Activated CD8-positive, alpha-beta T cell treated with anti-CD3 and anti-CD28 coated beads for 36 hours (primary cell): Measurements from ENCODE around the gene PDE3B. TPM values are rescaled to one million over a fixed set of nuclear protein-coding genes. Genes with fewer than 3 reads are reported as not detected.
"Not testable (repeated sequence)": the region's sequence is repeated elsewhere in the genome, so short reads cannot be mapped to it uniquely, and the experiment has no call there.

Experiments used
- ATAC-seq: fragments of 200-7000 bp; cut with Tn5 transposase; one replicate; pipeline ENCODE4 v1.10.0; 2021; ENCODE audit warnings: mild to moderate bottlenecking, moderate library complexity
- CTCF ChIA-PET: fragments of 350-600 bp; sonication (Branson Sonifier 250); formaldehyde crosslinking; loops from one replicate; lab custom pipeline; 2021; ENCODE audit warnings: antibody characterized with exemption; lab: Charles Lee
- POLR2A ChIA-PET: fragments of 350-600 bp; sonication (Branson Sonifier 250); formaldehyde crosslinking; loops from one replicate; lab custom pipeline; 2021; ENCODE audit warnings: antibody characterized with exemption; lab: Charles Lee
- DNase-seq: peaks from one replicate; pipeline ENCODE4 v3.0.0-alpha.2; 2020
- H3K27ac Mint-ChIP-seq: one replicate; pipeline ENCODE4 v1.8.0; 2021; ENCODE audit warnings: mild to moderate bottlenecking, mixed read lengths
- H3K27me3 Mint-ChIP-seq: one replicate; pipeline ENCODE4 v1.8.0; 2021; ENCODE audit warnings: mixed read lengths
- H3K36me3 Mint-ChIP-seq: one replicate; pipeline ENCODE4 v1.8.0; 2021; ENCODE audit warnings: low read depth, mixed read lengths
- H3K4me1 Mint-ChIP-seq: one replicate; pipeline ENCODE4 v1.8.0; 2021; ENCODE audit warnings: low read depth, mixed read lengths
- H3K4me3 Mint-ChIP-seq: one replicate; pipeline ENCODE4 v1.8.0; 2021; ENCODE audit warnings: mild to moderate bottlenecking, moderate library complexity, mixed read lengths
- H3K9me3 Mint-ChIP-seq: one replicate; pipeline ENCODE4 v1.8.0; 2021; ENCODE audit warnings: mixed read lengths
- intact Hi-C: fragments of 100-400 bp; cut with micrococcal nuclease; formaldehyde crosslinking; loops from one replicate; pipeline ENCODE4 v1.10.0; 2022
- total RNA-seq, 2 experiments: library from RNA; stranded (reverse); gene quantifications; one replicate each; pipeline ENCODE4 v1.2.3, GENCODE V29; 2021
- TF ChIP-seq, protein P1 (sequence below): fragments of 200-600 bp; IDR thresholded peaks from one replicate; pipeline ENCODE4 v1.8.0; 2022; ENCODE audit warnings: antibody characterized with exemption, mild to moderate bottlenecking

PDE3B gene
- total RNA-seq, 2 experiments from 2014 or later, result 42.3 to 43.1 TPM

DNA sequence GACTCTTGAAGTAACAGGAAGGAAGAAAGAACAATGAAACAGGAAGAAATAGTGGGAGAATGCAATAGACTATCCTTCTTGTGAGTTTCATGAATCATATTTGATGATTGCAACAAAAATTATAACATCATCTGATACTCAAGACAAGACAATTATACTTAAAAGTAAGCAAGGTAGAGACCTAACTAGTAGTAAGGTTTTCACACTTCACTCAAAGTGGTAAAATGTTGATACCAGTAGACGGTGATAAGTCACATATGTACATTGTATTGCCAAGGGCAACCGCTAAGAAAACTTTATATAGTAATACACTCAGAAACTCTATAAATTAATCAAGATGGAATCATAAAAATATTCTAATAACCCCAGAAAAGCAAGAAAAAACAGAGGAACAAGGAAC lies 140.6 kb downstream of the PDE3B start:
- H3K4me3 Mint-ChIP-seq, result no peak overlapping the region
- H3K27me3 Mint-ChIP-seq, result no peaks in the 10 kb centered on the region
- H3K27ac Mint-ChIP-seq, result peak overlapping the region; percentile 81
- ChIA-PET POLR2A (no interaction called here), CTCF (no interaction called here)
- intact Hi-C loops, result no loop called here
- DNase-seq (no peak), ATAC-seq (peak; percentile 74)
- TF ChIP-seq, protein P1, sequence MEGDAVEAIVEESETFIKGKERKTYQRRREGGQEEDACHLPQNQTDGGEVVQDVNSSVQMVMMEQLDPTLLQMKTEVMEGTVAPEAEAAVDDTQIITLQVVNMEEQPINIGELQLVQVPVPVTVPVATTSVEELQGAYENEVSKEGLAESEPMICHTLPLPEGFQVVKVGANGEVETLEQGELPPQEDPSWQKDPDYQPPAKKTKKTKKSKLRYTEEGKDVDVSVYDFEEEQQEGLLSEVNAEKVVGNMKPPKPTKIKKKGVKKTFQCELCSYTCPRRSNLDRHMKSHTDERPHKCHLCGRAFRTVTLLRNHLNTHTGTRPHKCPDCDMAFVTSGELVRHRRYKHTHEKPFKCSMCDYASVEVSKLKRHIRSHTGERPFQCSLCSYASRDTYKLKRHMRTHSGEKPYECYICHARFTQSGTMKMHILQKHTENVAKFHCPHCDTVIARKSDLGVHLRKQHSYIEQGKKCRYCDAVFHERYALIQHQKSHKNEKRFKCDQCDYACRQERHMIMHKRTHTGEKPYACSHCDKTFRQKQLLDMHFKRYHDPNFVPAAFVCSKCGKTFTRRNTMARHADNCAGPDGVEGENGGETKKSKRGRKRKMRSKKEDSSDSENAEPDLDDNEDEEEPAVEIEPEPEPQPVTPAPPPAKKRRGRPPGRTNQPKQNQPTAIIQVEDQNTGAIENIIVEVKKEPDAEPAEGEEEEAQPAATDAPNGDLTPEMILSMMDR, result no peak
- peaks cover 56% of the 10 kb centered on the region for H3K36me3 Mint-ChIP-seq
- H3K9me3 Mint-ChIP-seq, result peaks cover 38% of the 10 kb centered on the region
- H3K4me1 Mint-ChIP-seq, result peaks cover 59% of the 10 kb centered on the region

GRCh38 chr11:14789879-14790484 lies 146.4 kb downstream of the PDE3B start:
- Mint-ChIP-seq H3K4me1 (peaks cover 37% of the 10 kb centered on the region), H3K36me3 (peaks cover 21% of the 10 kb centered on the region), H3K9me3 (no peaks in the 10 kb centered on the region), H3K27me3 (no peaks in the 10 kb centered on the region), H3K27ac (no peak overlapping the region), H3K4me3 (no peak overlapping the region)
- TF ChIP-seq, protein P1, result peak; percentile 66
- CTCF ChIA-PET, result interaction anchor here (0.7 to 5.0 kb wide), 12 partner anchors 8 to 284 kb away, joined by 3 to 214 read pairs (median 8); partner anchors contain the start of genes CALCB and CYP2R1
- POLR2A ChIA-PET, result interaction anchor here (1.2 kb wide), 1 partner anchor 118 kb away, joined by 4 read pairs; no protein-coding TSS in a partner anchor
- DNase-seq, result no peak
- ATAC-seq, result peak; percentile 47
- intact Hi-C loops, result loop anchor here (2.0 kb wide), 1 partner anchor 115 kb away; no protein-coding TSS in a partner anchor

DNA sequence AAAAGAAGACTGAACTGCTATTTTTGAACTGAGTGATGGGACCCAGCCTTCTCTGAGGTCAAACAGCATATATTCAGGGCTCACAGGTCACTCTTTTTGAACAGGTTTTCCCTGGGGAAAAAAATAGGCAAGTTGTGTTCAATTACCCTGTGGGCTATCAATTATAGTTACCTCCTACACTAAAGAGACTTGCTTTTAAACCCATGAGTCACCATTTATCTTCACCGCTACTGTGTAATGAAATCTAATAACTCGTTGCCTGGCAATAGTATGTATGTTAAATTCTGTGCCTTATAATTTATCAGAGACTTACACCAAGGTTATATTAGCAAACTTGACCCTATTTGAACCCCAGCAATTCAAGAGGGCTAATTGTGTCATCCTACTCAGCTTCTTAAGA lies 149.9 kb downstream of the PDE3B start:
- Mint-ChIP-seq H3K9me3 (peaks cover 5% of the 10 kb centered on the region), H3K27ac (no peak overlapping the region), H3K4me1 (peaks cover 51% of the 10 kb centered on the region), H3K27me3 (no peaks in the 10 kb centered on the region), H3K36me3 (peaks cover 51% of the 10 kb centered on the region), H3K4me3 (no peak overlapping the region)
- ChIA-PET POLR2A (interaction anchor here (0.6 kb wide), 1 partner anchor 132 kb away, joined by 4 read pairs; no protein-coding TSS in a partner anchor), CTCF (interaction anchor here (2.8 kb wide), 1 partner anchor 114 kb away, joined by 22 read pairs; no protein-coding TSS in a partner anchor)
- intact Hi-C loops, result no loop called here
- DNase-seq (no peak), ATAC-seq (no peak)
- TF ChIP-seq, protein P1, result no peak

DNA sequence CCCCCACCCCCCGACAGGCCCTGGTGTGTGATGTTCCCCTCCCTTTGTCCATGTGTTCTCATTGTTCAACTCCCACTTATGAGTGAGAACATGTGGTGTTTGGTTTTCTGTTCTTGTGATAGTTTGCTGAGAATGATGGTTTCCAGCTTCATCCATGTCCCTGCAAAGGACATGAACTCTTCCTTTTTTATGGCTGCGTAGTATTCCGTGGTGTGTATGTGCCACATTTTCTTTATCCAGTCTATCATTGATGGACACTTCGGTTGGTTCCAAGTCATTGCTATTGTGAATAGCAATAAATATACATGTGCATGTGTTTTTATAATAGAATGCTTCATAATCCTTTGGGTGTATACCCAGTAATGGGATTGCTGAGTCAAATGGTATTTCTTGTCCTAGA lies 152.4 kb downstream of the PDE3B start:
- H3K9me3 Mint-ChIP-seq, H3K27me3 Mint-ChIP-seq, ATAC-seq, H3K4me3 Mint-ChIP-seq, intact Hi-C loops, DNase-seq, H3K27ac Mint-ChIP-seq: not testable (repeated sequence)
- peaks cover 62% of the 10 kb centered on the region for H3K4me1 Mint-ChIP-seq
- ChIA-PET POLR2A (interaction anchor here (1.3 kb wide), 1 partner anchor 25 kb away, joined by 3 read pairs; no protein-coding TSS in a partner anchor), CTCF (interaction anchor here (1.1 to 2.8 kb wide), 3 partner anchors 16 to 112 kb away, joined by 3 to 22 read pairs (median 11); no protein-coding TSS in a partner anchor)
- H3K36me3 Mint-ChIP-seq, result peaks cover 68% of the 10 kb centered on the region

GRCh38 chr11:14803846-14804245 lies 160.2 kb downstream of the PDE3B start:
- TF ChIP-seq, protein P1, result no peak
- ATAC-seq (peak; percentile 71), DNase-seq (no peak)
- H3K36me3 Mint-ChIP-seq, result peaks cover 68% of the 10 kb centered on the region
- peaks cover 14% of the 10 kb centered on the region for H3K9me3 Mint-ChIP-seq
- peaks cover 34% of the 10 kb centered on the region for H3K4me1 Mint-ChIP-seq
- H3K27me3 Mint-ChIP-seq, result no peaks in the 10 kb centered on the region
- POLR2A ChIA-PET, result no interaction called here
- no peak overlapping the region for H3K4me3 Mint-ChIP-seq
- intact Hi-C loops, result no loop called here
- peak overlapping the region; percentile 46 for H3K27ac Mint-ChIP-seq
- CTCF ChIA-PET, result interaction anchor here (0.7 kb wide), 1 partner anchor 104 kb away, joined by 3 read pairs; no protein-coding TSS in a partner anchor
